IMR-90 (cell line): Measurements from ENCODE around the gene ARMC5. TPM values are rescaled to one million over a fixed set of nuclear protein-coding genes. Genes with fewer than 3 reads are reported as not detected.
A peak's percentile ranks its signal among the peaks of the same experiment; 100 is the strongest.

ENCODE experiments used
- ATAC-seq: fragments of 200-7000 bp; cut with Tn5 transposase; 2 replicates; pipeline ENCODE4 v1.9.1; 2020; ENCODE audit warnings: low read depth, mild to moderate bottlenecking, moderate library complexity
- BruUV-seq: library from RNA; stranded (reverse); fragments of 400-500 nt; replicated peaks from 2 replicates; lab custom pipeline; 2021; lab: Mats Ljungman, UMichigan
- CTCF ChIA-PET: fragments of 300-600 bp; formaldehyde crosslinking; extraction: SDS; loops from one replicate; lab custom pipeline; 2021; ENCODE audit warnings: antibody characterized with exemption; lab: Yijun Ruan, JAX
- POLR2A ChIA-PET: fragments of 300-600 bp; sonication (Branson Sonifier 250); formaldehyde crosslinking; loops from one replicate; lab custom pipeline; 2022; ENCODE audit warnings: antibody characterized with exemption; ENCODE audit not compliant: unreplicated experiment; lab: Charles Lee
- DNase-seq: peaks from one replicate; pipeline ENCODE4 v3.0.0; 2013
- H2AFZ ChIP-seq: replicated peaks from 2 replicates; pipeline ENCODE3; 2013; ENCODE audit warnings: low read length, mild to moderate bottlenecking; ENCODE audit not compliant: poor library complexity
- H2AK5ac ChIP-seq: 2 replicates; pipeline ENCODE4 v1.6.1; 2013; ENCODE audit warnings: low read depth, low read length, inconsistent platforms
- H2AK9ac ChIP-seq: replicated peaks from 2 replicates; pipeline ENCODE3; 2013; ENCODE audit warnings: mild to moderate bottlenecking, low read depth, low read length, moderate library complexity; ENCODE audit not compliant: poor library complexity
- H2BK120ac ChIP-seq: 2 replicates; pipeline ENCODE4 v1.6.1; 2013; ENCODE audit warnings: low read depth, low read length, inconsistent platforms
- H2BK15ac ChIP-seq: 3 replicates; pipeline ENCODE4 v1.6.1; 2013; ENCODE audit warnings: low read depth, low read length, inconsistent platforms
- H2BK20ac ChIP-seq: 2 replicates; pipeline ENCODE4 v1.6.1; 2013; ENCODE audit warnings: low read depth, mild to moderate bottlenecking, inconsistent platforms, low read length, moderate library complexity
- H2BK5ac ChIP-seq: 2 replicates; pipeline ENCODE4 v1.6.1; 2013; ENCODE audit warnings: mild to moderate bottlenecking, low read depth, low read length, inconsistent platforms; ENCODE audit not compliant: poor library complexity, severe bottlenecking
- H3K14ac ChIP-seq: replicated peaks from 2 replicates; pipeline ENCODE4 v1.6.1; 2013; ENCODE audit warnings: low read depth, low read length, inconsistent platforms
- H3K18ac ChIP-seq: 2 replicates; pipeline ENCODE4 v1.6.1; 2013; ENCODE audit warnings: low read depth, low read length, control low read depth
- H3K23ac ChIP-seq: 2 replicates; pipeline ENCODE4 v1.6.1; 2013; ENCODE audit warnings: low read depth, low read length, inconsistent platforms
- H3K27ac ChIP-seq: 2 replicates; pipeline ENCODE4 v1.5.1; 2013; ENCODE audit warnings: mild to moderate bottlenecking, control low read depth, low read length; ENCODE audit not compliant: insufficient read depth
- H3K27me3 ChIP-seq: 2 replicates; pipeline ENCODE4 v1.6.1; 2013; ENCODE audit warnings: low read length; ENCODE audit not compliant: control insufficient read depth, insufficient read depth
- H3K36me3 ChIP-seq: 2 replicates; pipeline ENCODE4 v1.6.1; 2013; ENCODE audit warnings: low read length, mixed read lengths; ENCODE audit not compliant: control insufficient read depth, insufficient read depth
- H3K4ac ChIP-seq: 2 replicates; pipeline ENCODE4 v1.6.1; 2013; ENCODE audit warnings: low read depth, low read length, inconsistent platforms
- H3K4me1 ChIP-seq: 2 replicates; pipeline ENCODE4 v1.6.1; 2013; ENCODE audit warnings: low read length, mixed read lengths; ENCODE audit not compliant: control insufficient read depth, insufficient read depth
- H3K4me2 ChIP-seq: 2 replicates; pipeline ENCODE4 v1.6.1; 2013; ENCODE audit warnings: low read depth, mild to moderate bottlenecking, control low read depth, low read length, moderate library complexity
- H3K4me3 ChIP-seq: 2 replicates; pipeline ENCODE4 v1.5.1; 2013; ENCODE audit warnings: low read depth, mild to moderate bottlenecking, control low read depth, low read length, moderate library complexity; ENCODE audit not compliant: insufficient read depth
- H3K56ac ChIP-seq: 2 replicates; pipeline ENCODE4 v1.6.1; 2013; ENCODE audit warnings: low read length, inconsistent platforms; ENCODE audit not compliant: insufficient read depth; ENCODE audit errors: extremely low read depth
- H3K79me1 ChIP-seq, 2 experiments: 2 replicates each; pipeline ENCODE4 v1.6.1; 2013; ENCODE audit warnings: low read length in 2 of 2, inconsistent platforms in 1 of 2, low read depth in 1 of 2
- H3K9ac ChIP-seq: 2 replicates; pipeline ENCODE4 v1.6.1; 2013; ENCODE audit warnings: low read depth, low read length, control low read depth
- H3K9me1 ChIP-seq: 2 replicates; pipeline ENCODE4 v1.6.1; 2013; ENCODE audit warnings: low read length, inconsistent platforms; ENCODE audit not compliant: insufficient read depth
- H3K9me3 ChIP-seq: 2 replicates; pipeline ENCODE4 v1.6.1; 2013; ENCODE audit warnings: low read length; ENCODE audit not compliant: control insufficient read depth, insufficient read depth
- H4K20me1 ChIP-seq: 2 replicates; pipeline ENCODE4 v1.6.1; 2013; ENCODE audit warnings: low read length, inconsistent platforms; ENCODE audit not compliant: insufficient read depth
- H4K5ac ChIP-seq: 2 replicates; pipeline ENCODE4 v1.6.1; 2013; ENCODE audit warnings: mild to moderate bottlenecking, low read depth, low read length, control low read depth
- H4K8ac ChIP-seq, 2 experiments: 2 replicates each; pipeline ENCODE4 v1.6.1; 2013; ENCODE audit warnings: low read depth in 2 of 2, low read length in 2 of 2, control low read depth in 1 of 2, inconsistent platforms in 1 of 2
- H4K91ac ChIP-seq: 2 replicates; pipeline ENCODE4 v1.6.1; 2013; ENCODE audit warnings: low read depth, low read length, inconsistent platforms; ENCODE audit not compliant: insufficient read depth
- BHLHE40 ChIP-seq: fragments of 150-350 bp; IDR thresholded peaks from 2 replicates; pipeline ENCODE4 v1.6.1; 2016; ENCODE audit warnings: mild to moderate bottlenecking, low read depth, low read length
- CEBPB ChIP-seq: IDR thresholded peaks from 2 replicates; pipeline ENCODE4 v1.6.1; 2012; ENCODE audit warnings: low read depth, low read length, improper control_type of control experiment
- CHD1 ChIP-seq: IDR thresholded peaks from 2 replicates; pipeline ENCODE4 v1.6.1; 2012; ENCODE audit warnings: low read depth, low read length, improper control_type of control experiment
- FOS ChIP-seq: fragments of 150-350 bp; IDR thresholded peaks from 2 replicates; pipeline ENCODE4 v1.6.1; 2016; ENCODE audit warnings: low read depth, low read length
- MAFK ChIP-seq: IDR thresholded peaks from 2 replicates; pipeline ENCODE4 v1.6.1; 2012; ENCODE audit warnings: low read depth, low read length, improper control_type of control experiment
- MAZ ChIP-seq: IDR thresholded peaks from 2 replicates; pipeline ENCODE4 v1.6.1; 2012; ENCODE audit warnings: low read depth, mild to moderate bottlenecking, low read length, improper control_type of control experiment, moderate library complexity, borderline replicate concordance
- MXI1 ChIP-seq: IDR thresholded peaks from 2 replicates; pipeline ENCODE4 v1.6.1; 2012; ENCODE audit warnings: low read depth, mild to moderate bottlenecking, low read length, moderate library complexity, borderline replicate concordance
- NFE2L2 ChIP-seq: fragments of 150-350 bp; IDR thresholded peaks from 2 replicates; pipeline ENCODE4 v1.6.1; 2016; ENCODE audit warnings: low read depth, mild to moderate bottlenecking, low read length
- POLR2A ChIP-seq: IDR thresholded peaks from 2 replicates; pipeline ENCODE4 v1.6.1; 2012; ENCODE audit warnings: mild to moderate bottlenecking, low read depth, low read length
- RAD21 ChIP-seq: IDR thresholded peaks from 2 replicates; pipeline ENCODE4 v1.6.1; 2012; ENCODE audit warnings: low read length, improper control_type of control experiment
- SMC3 ChIP-seq: fragments of 150-350 bp; IDR thresholded peaks from 2 replicates; pipeline ENCODE4 v1.6.1; 2016; ENCODE audit warnings: low read depth, mild to moderate bottlenecking, antibody characterized with exemption, low read length, moderate library complexity
- WGBS, 2 experiments: methylation state at CpG; one replicate each; pipeline versions ENCODE4 v1.1.5 to v1.1.7; 2013; ENCODE audit warnings: missing lambda C conversion rate in 2 of 2; ENCODE audit not compliant: insufficient read length in 1 of 2; ENCODE audit errors: extremely low coverage in 2 of 2; 5-methylcytosine and 5-hydroxymethylcytosine counted together
- dilution Hi-C: fragments of 300-500 bp; cut with HindIII; formaldehyde crosslinking; loops from one replicate; pipeline ENCODE4 v1.14.3; 2018; ENCODE audit warnings: low sequenced_read_pairs; ENCODE audit not compliant: unreplicated experiment
- in situ Hi-C: fragments of 300-500 bp; cut with MboI; formaldehyde crosslinking; loops from 3 replicates; pipeline ENCODE4 v1.14.3; 2019; ENCODE audit warnings: low sequenced_read_pairs, inconsistent platforms, mixed read lengths
- intact Hi-C: fragments of 100-400 bp; cut with micrococcal nuclease; formaldehyde crosslinking; loops from 2 replicates; pipeline ENCODE4 v1.10.0; 2022
- polyA plus RNA-seq, 3 experiments: library from polyadenylated mRNA; depleted of rRNA; stranded (reverse); fragments of >200 nt; gene quantifications; 2 replicates each; pipeline ENCODE4 v1.2.3, GENCODE V29; 2012; ENCODE audit warnings: low replicate concordance in 1 of 3
- total RNA-seq: library from RNA; depleted of rRNA; stranded (reverse); fragments of >200 nt; gene quantifications from 2 replicates; pipeline ENCODE4 v1.2.3, GENCODE V29; 2012
- TF ChIP-seq, protein P1 (sequence below): conservative IDR thresholded peaks from 2 replicates; pipeline ENCODE4 v1.5.1; 2012; ENCODE audit warnings: mild to moderate bottlenecking, low read depth, low read length, improper control_type of control experiment
- TF ChIP-seq, protein P2 (sequence below): fragments of 150-350 bp; IDR thresholded peaks from 2 replicates; pipeline ENCODE4 v1.6.1; 2016; ENCODE audit warnings: low read depth, mild to moderate bottlenecking, low read length, moderate library complexity, borderline replicate concordance
- TF ChIP-seq, protein P3 (sequence below): fragments of 150-350 bp; IDR thresholded peaks from 2 replicates; pipeline ENCODE4 v1.6.1; 2017; ENCODE audit warnings: mild to moderate bottlenecking, antibody characterized with exemption, low read length, low read depth

The ARMC5 gene
- total and polyA plus RNA-seq, 2 of the 4 experiments (the other 2 are of a cell fraction) = 2.3 to 7.5 TPM

DNA sequence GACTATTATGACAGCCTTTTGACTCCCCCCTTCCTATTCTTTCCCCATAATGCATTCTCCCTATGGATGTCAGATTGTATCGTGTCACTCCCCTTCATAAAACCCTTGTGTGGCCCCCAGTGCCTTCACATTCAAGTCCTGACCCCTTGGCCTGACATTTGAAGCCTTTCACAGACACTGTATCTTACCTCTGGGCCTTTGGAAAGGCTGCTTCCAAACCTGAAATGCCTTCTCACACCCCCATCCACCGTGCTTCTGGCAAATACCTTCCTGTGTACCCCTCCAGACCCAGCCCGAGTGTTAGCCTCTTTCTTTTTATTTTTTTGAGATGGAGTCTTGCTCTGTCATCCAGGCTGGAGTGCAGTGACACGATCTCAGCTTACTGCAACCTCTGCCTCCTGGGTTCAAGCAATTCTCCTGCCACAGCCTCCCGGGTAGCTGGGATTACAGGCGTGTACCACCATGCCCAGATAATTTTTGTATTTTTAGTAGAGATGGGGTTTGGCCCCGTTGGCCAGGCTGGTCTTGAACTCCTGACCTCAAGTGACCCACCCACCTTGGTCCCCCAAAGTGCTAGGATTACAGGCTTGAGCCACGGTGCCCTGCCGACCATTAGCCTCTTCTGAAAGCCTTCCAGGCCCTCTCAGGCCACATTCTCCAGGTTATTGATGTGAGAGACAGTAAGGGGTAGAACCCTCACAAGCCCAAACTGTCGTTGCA lies 2.1 kb downstream of the ARMC5 start:
- ChIA-PET POLR2A (interaction anchor here (0.5 to 2.5 kb wide), 2 partner anchors 10 to 27 kb away, joined by 6 to 16 read pairs; partner anchors contain the start of gene TGFB1I1), CTCF (interaction anchor here (1.7 to 1.8 kb wide), 2 partner anchors 10 to 12 kb away, joined by 7 read pairs; no protein-coding TSS in a partner anchor)
- Histone ChIP-seq H2BK5ac (no peak overlapping the region), H3K27me3 (no peaks in the 10 kb centered on the region), H3K4me3 (no peak overlapping the region), H3K23ac (no peak overlapping the region), H2BK120ac (no peak overlapping the region), H4K8ac (no peak overlapping the region), H3K4ac (peak overlapping the region; percentile 21; the same call in 1 of the 2 replicates), H3K56ac (no peak overlapping the region), H2AK9ac (peak overlapping the region; percentile 81), H3K14ac (no peak overlapping the region), H3K36me3 (peaks cover 21% of the 10 kb centered on the region), H3K18ac (no peak overlapping the region), H2AFZ (no peak overlapping the region), H2AK5ac (no peak overlapping the region), H3K79me1 (peaks cover 11 to 37% of the 10 kb centered on the region in 2 experiments), H3K9me1 (peaks cover 9% of the 10 kb centered on the region; the same call in 1 of the 2 replicates), H3K4me2 (no peak overlapping the region), H4K20me1 (peaks cover 20% of the 10 kb centered on the region), H4K5ac (no peak overlapping the region), H3K4me1 (peaks cover 7% of the 10 kb centered on the region), H2BK20ac (no peak overlapping the region), H2BK15ac (no peak overlapping the region), H3K9ac (no peak overlapping the region), H4K91ac (no peak overlapping the region), H3K27ac (no peak overlapping the region), H3K9me3 (no peaks in the 10 kb centered on the region)
- in situ Hi-C loops (loop anchor here (10.0 to 25.0 kb wide), 2 partner anchors 387 to 401 kb away; partner anchors contain the start of genes ZNF267, ZNF646 and ZNF668), dilution Hi-C loops (no loop called here), intact Hi-C loops (no loop called here)
- ATAC-seq (no peak), DNase-seq (no peak)
- no TSS peak for BruUV-seq
- WGBS, 2 experiments = 88% methylated on average over 3 of the region's 10 CpGs; no CpG with 5 or more reads in 1 of the 2 experiments
- TF ChIP-seq, protein P1, sequence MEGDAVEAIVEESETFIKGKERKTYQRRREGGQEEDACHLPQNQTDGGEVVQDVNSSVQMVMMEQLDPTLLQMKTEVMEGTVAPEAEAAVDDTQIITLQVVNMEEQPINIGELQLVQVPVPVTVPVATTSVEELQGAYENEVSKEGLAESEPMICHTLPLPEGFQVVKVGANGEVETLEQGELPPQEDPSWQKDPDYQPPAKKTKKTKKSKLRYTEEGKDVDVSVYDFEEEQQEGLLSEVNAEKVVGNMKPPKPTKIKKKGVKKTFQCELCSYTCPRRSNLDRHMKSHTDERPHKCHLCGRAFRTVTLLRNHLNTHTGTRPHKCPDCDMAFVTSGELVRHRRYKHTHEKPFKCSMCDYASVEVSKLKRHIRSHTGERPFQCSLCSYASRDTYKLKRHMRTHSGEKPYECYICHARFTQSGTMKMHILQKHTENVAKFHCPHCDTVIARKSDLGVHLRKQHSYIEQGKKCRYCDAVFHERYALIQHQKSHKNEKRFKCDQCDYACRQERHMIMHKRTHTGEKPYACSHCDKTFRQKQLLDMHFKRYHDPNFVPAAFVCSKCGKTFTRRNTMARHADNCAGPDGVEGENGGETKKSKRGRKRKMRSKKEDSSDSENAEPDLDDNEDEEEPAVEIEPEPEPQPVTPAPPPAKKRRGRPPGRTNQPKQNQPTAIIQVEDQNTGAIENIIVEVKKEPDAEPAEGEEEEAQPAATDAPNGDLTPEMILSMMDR = no peak
- TF ChIP-seq POLR2A = no peak
- TF ChIP-seq MXI1 = no peak
- no peak for TF ChIP-seq MAZ
- no peak for TF ChIP-seq SMC3
- no peak for TF ChIP-seq CEBPB
- TF ChIP-seq RAD21 = no peak
- TF ChIP-seq FOS = no peak
- TF ChIP-seq BHLHE40 = no peak
- TF ChIP-seq MAFK = no peak
- TF ChIP-seq, protein P2, sequence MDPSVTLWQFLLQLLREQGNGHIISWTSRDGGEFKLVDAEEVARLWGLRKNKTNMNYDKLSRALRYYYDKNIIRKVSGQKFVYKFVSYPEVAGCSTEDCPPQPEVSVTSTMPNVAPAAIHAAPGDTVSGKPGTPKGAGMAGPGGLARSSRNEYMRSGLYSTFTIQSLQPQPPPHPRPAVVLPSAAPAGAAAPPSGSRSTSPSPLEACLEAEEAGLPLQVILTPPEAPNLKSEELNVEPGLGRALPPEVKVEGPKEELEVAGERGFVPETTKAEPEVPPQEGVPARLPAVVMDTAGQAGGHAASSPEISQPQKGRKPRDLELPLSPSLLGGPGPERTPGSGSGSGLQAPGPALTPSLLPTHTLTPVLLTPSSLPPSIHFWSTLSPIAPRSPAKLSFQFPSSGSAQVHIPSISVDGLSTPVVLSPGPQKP = no peak
- TF ChIP-seq, protein P3, sequence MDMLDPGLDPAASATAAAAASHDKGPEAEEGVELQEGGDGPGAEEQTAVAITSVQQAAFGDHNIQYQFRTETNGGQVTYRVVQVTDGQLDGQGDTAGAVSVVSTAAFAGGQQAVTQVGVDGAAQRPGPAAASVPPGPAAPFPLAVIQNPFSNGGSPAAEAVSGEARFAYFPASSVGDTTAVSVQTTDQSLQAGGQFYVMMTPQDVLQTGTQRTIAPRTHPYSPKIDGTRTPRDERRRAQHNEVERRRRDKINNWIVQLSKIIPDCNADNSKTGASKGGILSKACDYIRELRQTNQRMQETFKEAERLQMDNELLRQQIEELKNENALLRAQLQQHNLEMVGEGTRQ = no peak
- no peak for TF ChIP-seq NFE2L2
- TF ChIP-seq CHD1 = no peak
